IMR-90 (cell line): Measurements from ENCODE around the gene NFKB1.

ENCODE experiments used
- BHLHE40 ChIP-seq: fragments of 150-350 bp; IDR thresholded peaks from 2 replicates; pipeline ENCODE4 v1.6.1; 2016; ENCODE audit warnings: mild to moderate bottlenecking, low read depth, low read length
- CEBPB ChIP-seq: IDR thresholded peaks from 2 replicates; pipeline ENCODE4 v1.6.1; 2012; ENCODE audit warnings: low read depth, low read length, improper control_type of control experiment
- CHD1 ChIP-seq: IDR thresholded peaks from 2 replicates; pipeline ENCODE4 v1.6.1; 2012; ENCODE audit warnings: low read depth, low read length, improper control_type of control experiment
- CTCF ChIP-seq: conservative IDR thresholded peaks from 2 replicates; pipeline ENCODE4 v1.5.1; 2012; ENCODE audit warnings: mild to moderate bottlenecking, low read depth, low read length, improper control_type of control experiment
- ELK1 ChIP-seq: fragments of 150-350 bp; IDR thresholded peaks from 2 replicates; pipeline ENCODE4 v1.6.1; 2016; ENCODE audit warnings: low read depth, mild to moderate bottlenecking, low read length, moderate library complexity, borderline replicate concordance
- MAFK ChIP-seq: IDR thresholded peaks from 2 replicates; pipeline ENCODE4 v1.6.1; 2012; ENCODE audit warnings: low read depth, low read length, improper control_type of control experiment
- MXI1 ChIP-seq: IDR thresholded peaks from 2 replicates; pipeline ENCODE4 v1.6.1; 2012; ENCODE audit warnings: low read depth, mild to moderate bottlenecking, low read length, moderate library complexity, borderline replicate concordance
- NFE2L2 ChIP-seq: fragments of 150-350 bp; IDR thresholded peaks from 2 replicates; pipeline ENCODE4 v1.6.1; 2016; ENCODE audit warnings: low read depth, mild to moderate bottlenecking, low read length
- POLR2A ChIP-seq: IDR thresholded peaks from 2 replicates; pipeline ENCODE4 v1.6.1; 2012; ENCODE audit warnings: mild to moderate bottlenecking, low read depth, low read length
- RAD21 ChIP-seq: IDR thresholded peaks from 2 replicates; pipeline ENCODE4 v1.6.1; 2012; ENCODE audit warnings: low read length, improper control_type of control experiment
- RCOR1 ChIP-seq: IDR thresholded peaks from 2 replicates; pipeline ENCODE4 v1.6.1; 2012; ENCODE audit warnings: mild to moderate bottlenecking, low read length, improper control_type of control experiment; ENCODE audit not compliant: insufficient replicate concordance
- RFX5 ChIP-seq: IDR thresholded peaks from 2 replicates; pipeline ENCODE4 v1.8.0; 2012; ENCODE audit warnings: low read depth, mild to moderate bottlenecking, low read length, moderate library complexity
- SMC3 ChIP-seq: fragments of 150-350 bp; IDR thresholded peaks from 2 replicates; pipeline ENCODE4 v1.6.1; 2016; ENCODE audit warnings: low read depth, mild to moderate bottlenecking, antibody characterized with exemption, low read length, moderate library complexity

- TF ChIP-seq SMC3: no peak
- TF ChIP-seq CTCF: no peak
- TF ChIP-seq MXI1: no peak
- TF ChIP-seq POLR2A: no peak
- TF ChIP-seq RCOR1: no peak
- TF ChIP-seq RAD21: no peak
- TF ChIP-seq RFX5: no peak
- TF ChIP-seq BHLHE40: no peak
- no peak for TF ChIP-seq CEBPB
- TF ChIP-seq ELK1: no peak
- TF ChIP-seq CHD1: no peak
- no peak for TF ChIP-seq MAFK
- no peak for TF ChIP-seq NFE2L2
Observed at GRCh38 chr4:102608190-102608589, 107.0 kb downstream of the NFKB1 start.
